HG03521 (cell line): ENCODE measurements around the gene BCL7A.
A peak's percentile ranks its signal among the peaks of the same experiment; 100 is the strongest.
"Not testable (repeated sequence)": the region's sequence is repeated elsewhere in the genome, so short reads cannot be mapped to it uniquely, and the experiment has no call there.

ENCODE experiments used
- ATAC-seq: cut with Tn5 transposase; IDR thresholded peaks from one replicate; pipeline ENCODE4 v1.9.1; 2021; ENCODE audit warnings: mild to moderate bottlenecking, moderate library complexity; ENCODE audit not compliant: unreplicated experiment

BCL7A gene

DNA sequence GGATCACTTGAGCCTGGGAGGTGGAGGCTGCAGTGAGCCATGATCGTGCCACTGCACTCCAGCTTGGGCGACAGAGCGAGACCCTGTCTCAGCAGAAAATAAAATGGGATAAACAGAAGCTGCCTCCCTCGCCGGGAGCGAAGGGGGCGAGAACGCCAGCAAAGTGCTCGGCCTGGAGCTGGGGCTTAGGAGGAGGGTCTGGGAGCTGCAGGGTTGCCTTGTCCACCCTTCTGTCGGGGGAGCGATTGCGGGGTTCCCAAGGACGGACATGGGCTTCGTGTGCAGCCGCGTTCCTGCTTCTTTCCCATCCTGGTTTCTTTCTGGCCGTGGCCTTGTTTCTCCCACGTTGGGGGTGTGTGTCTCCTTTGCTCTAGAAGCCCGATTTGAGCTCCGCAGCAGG lies 29.0 kb downstream of the BCL7A start:
- no peak for ATAC-seq

DNA sequence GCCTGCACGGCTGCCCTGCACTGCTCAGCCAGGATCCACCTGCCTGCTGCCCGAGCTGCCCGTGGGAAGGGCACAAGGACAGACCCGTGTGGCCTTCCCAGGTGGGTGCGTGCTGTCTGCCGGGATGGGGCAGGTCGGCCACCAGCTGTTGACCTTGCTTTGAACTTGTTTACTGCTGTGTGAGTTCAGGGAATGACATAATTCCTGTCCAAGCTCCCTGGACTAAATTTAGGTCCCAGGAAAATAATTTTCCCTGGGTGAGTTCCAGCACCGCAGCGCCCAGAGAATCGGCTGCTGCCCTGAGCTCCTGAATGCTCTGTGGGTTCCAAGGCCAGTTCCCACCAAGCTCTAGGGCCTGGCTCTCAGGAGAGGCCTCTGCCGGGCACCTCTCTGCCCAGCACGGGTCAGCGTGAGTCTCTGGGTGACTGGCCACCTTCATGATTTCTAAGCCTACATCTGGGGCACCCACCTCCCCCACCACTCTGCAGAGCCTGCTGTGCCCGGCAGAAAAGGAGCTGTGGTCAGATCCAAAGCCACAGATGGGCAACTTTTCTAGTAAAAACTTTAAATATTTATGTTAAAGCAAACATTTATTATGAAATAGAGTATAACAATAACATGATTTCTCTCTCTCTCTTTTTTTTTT lies 29.7 kb downstream of the BCL7A start:
- ATAC-seq: no peak

DNA sequence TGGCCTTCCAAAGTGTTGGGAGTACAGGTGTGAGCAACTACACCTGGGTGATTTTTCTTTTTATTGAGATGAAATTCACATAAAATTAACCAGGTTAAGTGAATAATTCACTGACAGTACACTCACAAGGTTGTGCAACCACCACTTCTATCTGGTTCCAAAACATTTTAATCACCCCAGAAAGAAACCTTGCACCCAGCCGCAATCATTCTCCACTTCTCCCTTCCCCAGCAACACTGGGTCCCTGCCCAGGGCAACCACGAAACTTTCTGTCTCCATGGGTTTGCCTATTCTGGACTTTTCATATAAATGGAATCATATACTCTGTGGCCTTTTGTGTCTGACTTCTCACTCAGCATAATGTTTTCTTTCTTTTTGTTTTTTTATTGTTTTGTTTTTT lies 30.6 kb downstream of the BCL7A start:
- ATAC-seq: no peak

DNA sequence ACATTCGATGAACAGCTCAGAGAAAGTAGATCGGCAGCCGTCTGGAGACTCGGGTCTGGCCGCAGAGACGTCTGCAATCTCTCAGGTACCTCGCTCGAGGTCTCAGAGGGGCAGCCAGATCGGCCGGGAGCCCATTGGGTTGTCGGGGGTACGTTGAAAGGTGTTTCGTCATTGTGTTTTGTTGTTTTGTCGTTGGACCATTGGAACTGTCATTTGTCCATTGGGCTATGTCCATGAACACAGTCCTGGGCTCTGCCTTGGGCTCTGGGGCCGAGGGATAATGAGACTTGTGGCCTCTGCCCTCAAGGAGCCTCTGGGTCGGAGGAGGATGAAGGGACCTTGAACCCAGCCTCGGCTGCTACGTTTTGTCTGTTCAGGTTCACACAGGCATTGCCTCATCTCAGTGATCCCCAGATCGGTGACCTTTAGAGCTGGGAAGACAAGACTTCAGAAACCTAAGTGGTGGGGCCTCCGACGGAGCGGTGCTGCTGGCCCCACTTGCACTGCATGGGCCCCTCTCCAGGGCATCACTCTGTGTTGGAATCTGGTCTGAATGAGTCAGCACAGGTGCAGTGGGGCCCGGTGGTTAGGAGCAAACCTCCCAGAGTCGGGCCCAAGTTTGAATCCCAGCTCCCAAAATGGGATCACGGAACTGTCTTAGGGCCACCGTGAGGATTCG lies 33.3 kb downstream of the BCL7A start:
- ATAC-seq: no peak

GRCh38 chr12:122056406-122056805 lies 34.7 kb downstream of the BCL7A start:
- not testable (repeated sequence) for ATAC-seq

DNA sequence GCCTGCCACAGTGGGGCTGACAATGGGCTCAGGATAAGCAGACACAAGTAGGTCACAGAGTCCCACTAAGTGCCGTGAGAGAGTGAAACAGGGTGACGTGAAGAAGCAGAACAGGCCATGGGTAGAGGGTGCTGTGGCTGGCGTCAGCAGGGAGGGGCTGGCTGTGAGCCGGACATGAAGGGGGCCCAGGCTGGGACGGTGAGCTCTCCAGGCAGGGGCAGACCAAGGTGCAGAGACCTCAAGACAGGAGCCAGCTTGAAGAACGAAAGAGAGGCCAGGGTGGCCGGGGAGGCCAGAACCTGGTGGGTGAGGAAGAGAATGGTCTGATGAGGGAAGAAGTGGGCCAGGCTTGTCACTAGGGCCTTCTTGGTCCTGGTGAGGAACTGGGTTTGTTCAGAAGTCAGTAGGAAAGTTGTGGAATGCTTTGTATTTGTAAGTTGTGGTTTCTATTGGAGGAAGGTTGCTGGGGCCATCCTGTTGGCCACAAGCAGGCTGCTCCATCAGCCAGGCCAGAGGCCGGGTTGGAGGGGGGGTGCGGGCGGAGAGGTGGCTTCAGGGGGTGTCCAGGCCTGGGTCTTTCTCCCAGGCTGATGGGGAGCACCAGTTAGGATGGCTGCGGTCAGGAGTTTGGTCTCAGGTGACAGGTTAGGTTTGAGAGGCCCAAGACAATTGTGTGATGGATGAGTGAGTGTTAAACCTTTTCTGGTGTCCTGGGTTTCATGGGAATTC lies 35.5 kb downstream of the BCL7A start:
- ATAC-seq: no peak

DNA sequence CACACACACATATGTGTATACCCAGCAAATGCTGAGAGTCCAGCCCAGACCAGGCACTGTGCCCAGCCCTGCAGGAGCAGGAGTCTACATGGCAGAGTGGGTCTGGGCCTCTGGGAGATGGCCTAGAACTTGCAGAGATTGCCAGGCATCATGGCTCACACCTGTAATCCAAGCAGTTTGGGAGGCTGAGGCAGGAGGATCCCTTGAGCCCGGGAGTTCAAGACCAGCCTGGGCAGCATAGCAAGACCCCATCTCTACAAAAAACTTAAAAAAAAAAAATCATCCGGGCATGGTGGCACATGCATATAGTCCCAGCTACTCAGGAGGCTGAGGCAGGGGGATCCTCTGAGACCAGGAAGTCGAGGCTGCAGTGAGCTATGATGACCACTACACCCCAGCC lies 36.1 kb downstream of the BCL7A start:
- no peak for ATAC-seq

DNA sequence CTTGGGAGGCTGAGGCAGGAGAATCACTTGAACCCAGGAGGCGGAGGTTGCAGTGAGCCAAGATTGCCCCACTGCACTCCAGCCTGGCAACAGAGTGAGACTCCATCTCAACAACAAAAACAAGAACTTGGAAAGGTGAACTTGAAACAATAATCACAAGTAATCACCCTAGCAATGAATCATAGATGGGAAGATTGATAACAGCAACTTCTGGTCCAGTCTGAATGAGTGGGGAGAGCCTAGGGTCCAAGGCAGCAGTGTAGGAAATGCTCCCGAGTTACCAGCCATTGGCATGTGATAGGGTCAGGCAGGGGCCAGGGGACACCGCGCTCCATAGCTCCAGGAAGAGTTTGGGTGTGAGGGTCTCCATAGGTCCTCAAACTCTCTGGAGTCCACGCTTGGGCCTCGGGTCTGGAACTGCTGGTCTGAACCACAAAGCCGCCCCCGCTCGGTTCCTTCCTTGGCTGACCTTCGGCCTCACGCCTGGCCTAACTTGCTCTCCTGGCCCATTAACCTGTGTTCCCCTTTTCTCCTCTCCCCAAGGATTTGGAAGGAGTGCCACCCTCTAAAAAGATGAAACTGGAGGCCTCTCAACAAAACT lies 37.0 kb downstream of the BCL7A start:
- ATAC-seq: no peak

- ATAC-seq: no peak
These were observed 37.7 kb downstream of the BCL7A start for GRCh38 chr12:122059203-122059960.

DNA sequence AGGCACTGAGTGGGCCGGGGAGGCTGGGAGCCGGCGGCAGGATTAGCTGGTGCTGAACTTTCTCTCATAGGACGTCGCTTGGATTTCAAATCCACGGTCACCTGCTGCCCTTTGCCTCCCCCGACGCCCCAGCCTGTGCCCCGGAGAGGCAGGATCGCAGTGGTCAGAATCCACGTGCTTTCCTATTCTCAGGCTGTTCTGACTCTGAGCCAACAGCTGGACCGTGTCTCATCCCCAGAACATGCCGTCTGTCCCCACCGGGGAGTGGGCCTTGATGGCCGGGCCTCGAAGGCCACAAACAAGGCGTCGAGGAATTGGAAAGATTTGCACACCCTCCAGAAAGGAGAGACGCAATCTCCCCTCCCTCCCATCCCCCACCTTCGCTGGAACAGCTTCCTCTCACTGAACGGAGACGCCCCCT lies 38.4 kb downstream of the BCL7A start:
- ATAC-seq: no peak

GRCh38 chr12:122061253-122061652 lies 39.6 kb downstream of the BCL7A start:
- no peak for ATAC-seq

- no peak for ATAC-seq
These were observed 41.4 kb downstream of the BCL7A start for GRCh38 chr12:122062832-122063693.

GRCh38 chr12:122063694-122064024 lies 42.0 kb downstream of the BCL7A start:
- no peak for ATAC-seq

- ATAC-seq: no peak
These were observed 42.5 kb downstream of the BCL7A start for GRCh38 chr12:122064025-122064777.

- no peak for ATAC-seq
These were observed 43.3 kb downstream of the BCL7A start for GRCh38 chr12:122064780-122065588.

DNA sequence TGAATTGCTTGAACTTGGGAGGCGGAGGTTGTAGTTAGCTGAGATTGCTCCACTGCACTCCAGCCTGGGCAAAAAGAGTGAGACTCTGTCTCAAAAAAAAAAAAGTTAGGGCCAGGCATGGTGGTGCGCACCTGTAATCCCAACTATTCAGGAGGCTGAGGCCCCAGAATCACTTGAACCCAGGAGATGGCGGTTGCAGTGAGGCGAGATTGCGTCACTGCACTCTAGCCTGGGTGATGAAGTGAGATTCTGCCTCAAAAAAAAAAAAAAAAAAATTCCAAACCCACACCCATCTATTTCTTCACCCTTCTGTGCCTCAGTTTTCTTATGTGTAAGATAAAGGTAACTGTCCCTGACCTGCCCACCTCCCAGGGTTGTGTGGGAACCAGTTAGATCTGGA lies 45.9 kb downstream of the BCL7A start:
- no peak for ATAC-seq

GRCh38 chr12:122067966-122068365 lies 46.3 kb downstream of the BCL7A start:
- peak; percentile 87 for ATAC-seq
